ENCODE data around the gene SCN2A.

SCN2A gene

DNA sequence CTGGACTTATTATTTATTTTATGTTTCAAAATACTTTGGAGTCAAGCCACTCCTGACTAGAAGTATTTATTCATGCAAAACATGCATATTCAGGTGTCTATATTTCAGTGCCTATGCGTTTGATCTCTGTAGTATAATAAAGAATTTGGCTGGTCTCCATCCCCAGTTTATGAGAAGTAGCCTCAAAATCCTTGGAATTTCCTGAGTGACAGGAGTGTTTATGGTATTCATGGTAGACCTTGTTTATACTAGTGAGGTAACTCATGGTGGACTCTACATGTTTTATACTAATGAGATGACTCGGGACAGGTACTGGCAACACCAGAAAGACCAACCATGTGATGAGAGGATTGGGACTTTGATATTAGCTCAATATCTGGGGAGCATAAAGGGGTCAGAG is 186.3 kb downstream of the SCN2A start:
- DNase-seq, result no peak

DNA sequence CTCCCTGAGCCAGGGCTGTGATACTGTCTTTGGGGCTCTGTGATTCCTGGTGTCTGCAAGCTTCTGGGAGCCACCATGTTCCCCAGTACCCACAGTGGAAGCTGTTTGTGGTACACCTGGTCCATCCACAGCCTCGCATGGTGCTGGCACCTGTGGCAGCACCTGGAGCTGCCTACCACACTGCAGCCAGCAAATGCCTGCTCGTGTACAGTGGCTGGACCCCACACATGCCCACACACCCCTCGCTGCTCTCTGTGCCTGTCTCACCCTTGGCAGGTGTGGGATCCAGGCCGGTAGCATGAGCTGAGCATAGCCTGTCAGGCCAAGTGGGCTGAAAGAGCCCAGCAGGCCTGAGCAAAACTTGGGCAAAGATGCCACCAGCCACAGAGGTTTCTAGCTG is 188.5 kb downstream of the SCN2A start:
- no peak for DNase-seq

DNA sequence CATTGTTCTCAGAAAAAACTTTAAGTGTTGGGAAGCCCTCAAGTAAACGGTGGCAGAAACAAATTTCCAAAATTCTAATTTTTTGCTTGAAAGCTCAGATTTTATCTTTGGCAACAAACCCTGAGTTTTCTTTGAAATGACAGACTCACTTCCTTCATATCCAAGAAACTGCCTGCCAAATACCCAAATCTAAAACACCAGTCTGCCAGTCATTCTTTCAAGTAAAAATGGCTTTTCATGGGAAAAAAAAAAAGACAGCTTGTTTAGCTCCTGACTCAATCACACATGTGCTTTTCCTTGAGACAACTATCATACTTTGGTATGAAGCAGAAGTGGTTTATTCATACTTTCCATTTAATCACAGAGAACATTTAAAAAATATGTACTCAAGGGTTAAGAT is 189.7 kb downstream of the SCN2A start:
- no peak for DNase-seq

DNA sequence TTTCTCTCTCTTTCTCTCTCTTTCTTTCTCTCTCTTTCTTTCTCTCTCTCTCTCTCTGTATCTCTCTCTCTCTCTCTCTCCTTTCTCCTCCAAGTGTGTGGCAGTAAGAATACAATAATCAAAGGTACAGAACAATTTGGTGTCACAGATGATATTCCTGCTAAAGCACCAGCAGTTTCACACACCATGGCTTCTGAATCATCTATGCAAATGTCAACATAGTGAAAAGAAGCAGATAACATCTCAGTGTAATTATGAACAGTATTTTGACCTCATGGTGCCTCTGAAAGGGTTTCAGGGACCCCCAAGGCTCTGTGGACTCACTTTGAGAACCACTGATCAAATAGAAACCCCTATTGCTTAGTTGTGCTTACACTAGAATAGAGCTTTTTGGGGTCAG is 191.8 kb downstream of the SCN2A start:
- no peak for DNase-seq

DNA sequence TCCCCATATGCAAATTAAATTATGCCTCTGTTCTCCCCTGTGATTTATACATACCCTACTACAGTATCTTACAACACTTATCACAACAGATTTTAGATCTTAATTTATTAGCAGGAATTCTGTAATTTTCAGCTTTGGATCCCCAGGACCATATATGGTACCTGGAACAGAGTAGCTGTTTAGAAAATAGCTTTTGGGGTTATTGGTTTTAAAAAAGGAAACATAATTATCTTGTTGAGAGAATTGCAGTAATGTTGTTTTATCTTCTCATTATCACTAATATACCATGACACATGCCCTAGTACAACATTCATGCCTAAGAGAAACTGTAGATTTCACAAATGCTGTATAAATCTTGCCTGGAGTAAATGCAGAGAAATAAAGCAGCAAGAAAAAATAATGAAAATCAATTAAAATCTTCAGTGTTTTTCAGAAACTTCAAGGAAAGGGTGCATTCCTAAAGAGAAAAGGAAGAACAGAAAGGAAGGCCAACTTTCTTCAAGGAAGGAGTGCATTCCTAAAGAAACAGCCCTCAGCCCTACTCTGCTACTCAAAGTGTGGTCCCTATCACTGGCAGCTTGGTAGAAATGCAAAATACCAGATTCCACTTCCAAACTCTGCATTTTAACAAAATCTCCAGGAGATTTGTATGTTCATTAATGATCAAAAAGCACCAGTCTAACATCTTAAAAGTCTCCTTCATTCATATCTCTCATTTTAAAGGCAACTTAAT is 193.2 kb downstream of the SCN2A start:
- no peak for DNase-seq

DNA sequence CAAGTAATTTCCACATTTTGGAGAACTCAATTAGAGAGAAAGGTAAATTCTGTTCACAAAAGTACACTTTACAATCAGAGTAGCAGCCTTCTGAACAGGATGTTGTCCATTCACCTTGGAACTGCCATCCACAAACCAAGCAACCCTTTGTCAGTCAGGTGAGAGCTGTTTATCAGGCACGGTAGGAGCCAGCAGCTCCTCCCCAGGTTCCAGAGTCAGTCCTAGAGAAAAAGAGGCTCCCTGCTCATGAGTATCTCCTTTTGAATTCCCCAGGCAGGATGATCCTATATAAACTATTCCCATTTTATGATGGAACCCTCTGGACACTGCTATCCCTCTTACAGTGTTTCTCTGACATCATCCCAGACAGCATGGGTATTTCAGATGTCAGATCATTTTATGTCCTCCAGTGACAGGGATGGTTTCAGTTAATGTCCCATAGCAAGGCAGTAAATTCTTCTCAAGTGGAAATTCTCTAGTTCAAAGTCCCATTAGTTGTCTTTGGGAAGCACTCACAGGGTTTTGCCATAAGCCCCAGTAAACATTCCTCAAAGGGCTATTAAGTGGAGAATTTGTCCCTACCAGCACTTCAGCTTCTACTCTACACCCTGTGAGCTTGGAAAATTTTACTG is 195.8 kb downstream of the SCN2A start:
- peak; percentile 21 for DNase-seq

DNA sequence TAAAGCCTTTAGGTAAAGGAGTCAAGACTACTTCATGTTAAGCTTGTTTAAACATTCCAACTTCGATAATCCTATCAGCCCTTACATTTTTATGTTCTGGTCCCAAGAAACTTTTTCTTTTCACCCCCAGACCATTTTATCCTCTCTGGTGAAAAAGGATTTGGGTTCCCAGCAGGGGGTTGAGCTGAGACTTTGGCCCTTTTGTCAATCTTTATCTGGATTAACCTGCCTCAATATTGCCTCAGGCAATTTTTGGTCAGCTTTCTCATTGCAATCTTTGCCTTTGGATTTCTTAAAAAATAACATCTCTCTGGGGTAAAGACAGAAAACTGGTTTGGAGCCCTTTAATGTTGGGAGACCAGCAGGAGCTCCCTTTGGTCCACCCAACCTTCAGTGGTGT is 196.4 kb downstream of the SCN2A start:
- no peak for DNase-seq

DNA sequence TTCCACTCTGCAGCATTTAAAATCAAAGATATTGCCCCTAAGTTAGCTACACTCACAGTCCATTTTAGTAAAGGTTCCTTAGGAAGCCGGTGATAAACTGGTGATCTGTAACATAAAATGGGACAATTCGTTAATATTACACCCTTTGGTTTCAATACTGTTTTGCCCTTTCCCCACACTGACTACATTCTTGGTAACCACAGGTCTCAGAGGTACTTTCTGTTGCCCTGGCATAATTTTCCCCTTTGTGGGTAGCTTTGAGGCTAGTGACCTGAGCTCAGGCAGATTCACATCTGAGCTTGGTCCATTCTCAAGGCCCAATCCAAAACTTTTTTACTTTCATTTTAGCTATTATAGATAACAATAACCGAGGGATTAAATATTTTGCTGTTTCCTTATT is 197.3 kb downstream of the SCN2A start:
- DNase-seq, result no peak

DNA sequence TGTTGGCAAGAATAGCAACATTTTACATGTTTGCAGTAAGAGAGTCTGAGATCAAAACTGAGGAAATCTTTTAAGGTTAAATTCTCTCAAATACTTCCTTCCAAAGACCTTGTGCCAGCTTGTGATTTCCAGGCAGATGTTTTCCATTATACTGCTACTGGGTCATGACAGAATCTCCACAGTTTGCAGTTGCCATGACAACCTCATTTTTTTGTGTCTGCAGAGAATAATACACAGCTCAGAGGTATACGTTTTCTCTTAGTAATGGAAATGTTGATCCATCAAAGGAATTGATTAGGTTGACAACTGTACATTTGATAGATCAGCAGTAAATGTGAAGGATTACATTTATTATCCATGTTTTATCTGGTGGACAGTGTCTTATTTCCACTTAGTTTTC is 201.2 kb downstream of the SCN2A start:
- no peak for DNase-seq
